Measurements from ENCODE around the gene GMDS. TPM values are rescaled to one million over a fixed set of nuclear protein-coding genes. Genes with fewer than 3 reads are reported as not detected.

GMDS gene
- total and polyA plus RNA-seq, 11 donors, result 4.5 to 10.7 (median 7.0) TPM

DNA sequence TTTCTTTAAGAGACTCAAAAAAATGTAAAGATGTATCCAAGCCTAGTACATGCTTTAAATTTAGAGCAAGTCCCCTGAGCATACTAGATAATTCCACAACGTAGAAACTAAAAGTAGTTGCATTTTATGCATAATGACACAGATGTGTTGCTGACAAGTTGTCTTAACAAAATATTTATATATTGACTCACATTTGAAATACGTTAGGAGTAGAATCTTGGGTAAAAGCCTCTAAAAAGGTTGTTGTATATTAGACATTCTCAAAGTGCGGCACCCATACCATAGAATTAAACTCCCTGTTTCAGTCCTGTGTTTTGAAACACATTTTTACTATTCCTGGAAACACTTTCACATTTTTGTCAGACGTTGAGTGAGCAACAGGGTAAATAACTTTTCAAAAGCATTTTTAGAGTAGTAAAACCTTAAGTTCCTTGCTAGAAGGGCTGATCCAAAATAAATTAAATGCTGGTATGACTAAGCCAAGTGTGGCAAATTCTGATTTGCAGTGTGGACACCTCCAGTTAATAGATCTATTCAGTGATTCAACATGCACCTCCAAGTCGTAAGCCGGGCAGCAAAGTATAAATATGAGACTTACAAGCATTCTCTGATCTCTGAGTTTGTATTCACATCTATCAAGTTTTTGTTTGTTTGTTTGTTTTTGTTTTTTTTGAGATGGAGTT lies 97.5 kb downstream of the GMDS start:
- 74 to 80% (median 78%) methylated on average over 6 of the region's 6 CpGs for WGBS, 4 donors
- intact Hi-C loops (cut with DNase I), result no loop called here
- no peaks in the 10 kb centered on the region for H3K27me3 ChIP-seq
- no peak for TF ChIP-seq POLR2A (IDR thresholded peaks at IDR 0.05)
- no peak for TF ChIP-seq CTCF (IDR thresholded peaks at IDR 0.05)
- DNase-seq (no peak), ATAC-seq (no peak)
- no peaks in the 10 kb centered on the region for H3K36me3 ChIP-seq
- no peak overlapping the region for H3K4me3 ChIP-seq
- no peaks in the 10 kb centered on the region for H3K9me3 ChIP-seq
- H3K4me1 ChIP-seq, result no peaks in the 10 kb centered on the region
- no peak overlapping the region for H3K27ac ChIP-seq

DNA sequence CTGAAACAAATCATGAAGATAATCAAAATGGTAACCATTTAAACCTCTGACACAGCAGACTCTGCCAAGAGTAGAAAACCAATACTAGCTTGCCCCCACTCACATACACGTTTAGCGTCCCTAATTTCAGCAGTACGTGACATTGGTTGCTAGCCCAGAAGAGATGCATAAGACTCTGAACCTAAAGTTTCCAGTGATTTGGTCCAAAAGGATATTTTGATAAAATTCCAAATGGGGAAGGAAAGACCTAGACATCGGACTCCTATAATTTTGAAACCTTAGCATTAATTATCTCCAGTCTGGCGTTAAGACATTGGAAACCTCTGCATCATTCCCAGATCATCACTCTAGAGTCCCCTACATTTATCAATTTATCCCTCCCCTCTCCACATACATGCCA lies 98.1 kb downstream of the GMDS start:
- intact Hi-C loops (cut with DNase I), result no loop called here
- H3K4me3 ChIP-seq, result no peak overlapping the region
- H3K9me3 ChIP-seq, result no peaks in the 10 kb centered on the region
- no peaks in the 10 kb centered on the region for H3K36me3 ChIP-seq
- no peak for TF ChIP-seq CTCF (IDR thresholded peaks at IDR 0.05)
- TF ChIP-seq POLR2A (IDR thresholded peaks at IDR 0.05), result no peak
- ATAC-seq (no peak), DNase-seq (no peak)
- H3K4me1 ChIP-seq, result no peaks in the 10 kb centered on the region
- WGBS, 4 donors, result 85 to 90% (median 88%) methylated on average over 5 of the region's 5 CpGs
- H3K27me3 ChIP-seq, result no peaks in the 10 kb centered on the region
- H3K27ac ChIP-seq, result no peak overlapping the region

- Histone ChIP-seq H3K36me3 (no peaks in the 10 kb centered on the region), H3K27me3 (no peaks in the 10 kb centered on the region), H3K9me3 (no peaks in the 10 kb centered on the region), H3K4me1 (no peaks in the 10 kb centered on the region), H3K27ac (no peak overlapping the region), H3K4me3 (no peak overlapping the region)
- TF ChIP-seq CTCF (IDR thresholded peaks at IDR 0.05) (no peak), POLR2A (IDR thresholded peaks at IDR 0.05) (no peak)
- intact Hi-C loops (cut with DNase I), result no loop called here
- WGBS, 4 donors, result 85 to 89% (median 88%) methylated on average over 4 of the region's 4 CpGs
- DNase-seq (no peak), ATAC-seq (no peak)
Observed at GRCh38 chr6:2144210-2144609, 101.2 kb downstream of the GMDS start.

DNA sequence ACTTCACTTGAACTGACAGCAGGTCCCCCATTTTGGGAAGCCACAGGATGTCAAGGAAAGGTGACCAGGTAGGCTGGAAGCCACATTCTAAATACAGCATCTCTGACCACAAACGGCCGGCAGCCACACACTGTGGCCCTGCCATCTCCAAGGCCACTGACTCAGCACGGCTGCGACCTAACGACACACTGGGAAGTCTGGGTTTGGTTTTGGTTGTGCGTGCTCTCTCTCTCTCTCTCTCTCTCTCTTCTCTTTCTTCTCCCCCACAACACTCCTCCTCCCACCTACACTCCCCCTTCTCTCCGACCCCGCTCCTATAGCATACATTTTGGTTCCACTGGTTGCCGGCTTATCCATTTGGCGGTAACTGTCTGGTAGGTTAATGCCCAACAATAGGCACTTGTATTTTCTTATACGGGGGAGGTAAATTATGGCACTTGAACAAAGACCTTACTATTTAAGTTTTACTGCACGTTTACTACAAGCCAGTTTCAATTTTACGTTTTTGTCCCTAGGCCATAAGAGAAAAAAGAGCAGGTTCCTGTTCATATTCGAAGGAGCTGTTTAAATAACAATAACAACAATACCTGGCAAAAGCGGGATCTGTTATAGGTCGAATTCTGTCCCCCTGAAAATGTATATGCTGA lies 103.6 kb downstream of the GMDS start:
- intact Hi-C loops (cut with DNase I), result no loop called here
- H3K4me1 ChIP-seq, result no peaks in the 10 kb centered on the region
- DNase-seq (no peak), ATAC-seq (no peak)
- no peaks in the 10 kb centered on the region for H3K9me3 ChIP-seq
- TF ChIP-seq CTCF (IDR thresholded peaks at IDR 0.05) (no peak), POLR2A (IDR thresholded peaks at IDR 0.05) (no peak)
- H3K4me3 ChIP-seq, result no peak overlapping the region
- no peaks in the 10 kb centered on the region for H3K27me3 ChIP-seq
- no peaks in the 10 kb centered on the region for H3K36me3 ChIP-seq
- 85 to 90% (median 86%) methylated on average over 16 of the region's 16 CpGs for WGBS, 4 donors
- no peak overlapping the region for H3K27ac ChIP-seq

All from heart left ventricle (tissue), 16 donors.